Keratinocyte (primary cell): ENCODE results near the gene ATAD1. TPM values are rescaled to one million over a fixed set of nuclear protein-coding genes. Genes with fewer than 3 reads are reported as not detected.

Experiments used
- DNase-seq: peaks from one replicate; pipeline ENCODE4 v3.0.0-alpha.2; 2011; ENCODE audit warnings: low read depth, missing footprints, low spot score
- FAIRE-seq: peaks from 2 replicates; lab custom pipeline; 2011; peaks lifted over from hg19 to GRCh38; lab: Jason Lieb, UNC
- H2AFZ ChIP-seq: 2 replicates; pipeline ENCODE4 v1.6.0; 2012; ENCODE audit warnings: low read length, control low read depth, inconsistent platforms; ENCODE audit not compliant: control insufficient read depth
- H3K27ac ChIP-seq: 2 replicates; pipeline ENCODE4 v1.5.1; 2011; ENCODE audit warnings: low read length; ENCODE audit not compliant: control insufficient read depth, insufficient read depth
- H3K27me3 ChIP-seq: 3 replicates; pipeline ENCODE4 v1.6.0; 2011; ENCODE audit warnings: low read length; ENCODE audit not compliant: control insufficient read depth, insufficient read depth; ENCODE audit errors: extremely low read depth
- H3K36me3 ChIP-seq, 2 experiments: 2 replicates in 1 of 2; 3 replicates in 1 of 2; pipeline ENCODE4 v1.5.1; 2011; ENCODE audit warnings: low read length in 2 of 2, mild to moderate bottlenecking in 1 of 2; ENCODE audit not compliant: control insufficient read depth in 2 of 2, insufficient read depth in 2 of 2; ENCODE audit errors: extremely low read depth in 1 of 2
- H3K4me1 ChIP-seq: 3 replicates; pipeline ENCODE4 v1.5.1; 2011; ENCODE audit warnings: low read length; ENCODE audit not compliant: control insufficient read depth, insufficient read depth; ENCODE audit errors: extremely low read depth
- H3K4me2 ChIP-seq: 3 replicates; pipeline ENCODE4 v1.6.0; 2011; ENCODE audit warnings: low read depth, low read length; ENCODE audit not compliant: control insufficient read depth, insufficient read depth; ENCODE audit errors: extremely low read depth
- H3K4me3 ChIP-seq, 3 experiments: fragments of 200-600 bp in 1 of 3; sonication (generic) in 1 of 3; 2 replicates in 2 of 3; 3 replicates in 1 of 3; pipeline ENCODE4 v1.5.1; 2011 to 2016; ENCODE audit warnings: low read length in 3 of 3, mild to moderate bottlenecking in 3 of 3, control low read depth in 2 of 3, inconsistent platforms in 1 of 3, low read depth in 1 of 3, mixed read lengths in 1 of 3, mixed run types in 1 of 3, moderate library complexity in 1 of 3; ENCODE audit not compliant: control insufficient read depth in 2 of 3, insufficient read depth in 2 of 3; ENCODE audit errors: extremely low read depth in 1 of 3
- H3K79me2 ChIP-seq: 2 replicates; pipeline ENCODE4 v1.6.0; 2012; ENCODE audit warnings: low read length; ENCODE audit not compliant: control insufficient read depth, insufficient read depth
- H3K9ac ChIP-seq: 3 replicates; pipeline ENCODE4 v1.6.0; 2011; ENCODE audit warnings: low read length; ENCODE audit not compliant: control insufficient read depth, insufficient read depth; ENCODE audit errors: extremely low read depth
- H3K9me1 ChIP-seq: 3 replicates; pipeline ENCODE4 v1.6.0; 2011; ENCODE audit warnings: low read length; ENCODE audit not compliant: control insufficient read depth, insufficient read depth; ENCODE audit errors: extremely low read depth
- H3K9me3 ChIP-seq: 2 replicates; pipeline ENCODE4 v1.5.1; 2012; ENCODE audit warnings: low read depth, low read length; ENCODE audit not compliant: control insufficient read depth
- H4K20me1 ChIP-seq: 3 replicates; pipeline ENCODE4 v1.6.0; 2011; ENCODE audit warnings: low read length; ENCODE audit not compliant: control insufficient read depth, insufficient read depth; ENCODE audit errors: extremely low read depth
- EZH2 ChIP-seq: IDR thresholded peaks from one replicate; pipeline ENCODE4 v1.6.1; 2012; ENCODE audit warnings: inconsistent platforms, mild to moderate bottlenecking, low read length, moderate library complexity
- dilution Hi-C: fragments of 300-500 bp; cut with MboI; formaldehyde crosslinking; loops from one replicate; pipeline ENCODE4 v1.7.0; 2020; ENCODE audit warnings: low sequenced_read_pairs; ENCODE audit not compliant: extremely low pct_ligation_motif_present
- polyA plus RNA-seq, 5 experiments: library from polyadenylated mRNA; depleted of rRNA in 3 of 5; stranded (reverse) in 3 of 5; stranded (forward) in 1 of 5; unstranded in 1 of 5; fragments of >200 nt; gene quantifications; 1 replicate in 1 of 5; 2 replicates in 3 of 5; 3 replicates in 1 of 5; pipeline versions ENCODE4 v1.2.1 to v1.2.3, GENCODE V29; 2011 to 2012; ENCODE audit warnings: missing spikeins in 2 of 5, low read depth in 1 of 5, low replicate concordance in 1 of 5
- TF ChIP-seq, protein P1 (sequence below), 3 experiments: IDR thresholded peaks in 1 of 3; conservative IDR thresholded peaks in 1 of 3; optimal IDR thresholded peaks in 1 of 3; 2 replicates in 2 of 3; 3 replicates in 1 of 3; pipeline versions ENCODE3 to v1.5.1; 2011; ENCODE audit warnings: low read length in 3 of 3, mild to moderate bottlenecking in 3 of 3, moderate library complexity in 2 of 3, control low read depth in 1 of 3, inconsistent platforms in 1 of 3; ENCODE audit not compliant: insufficient read depth in 2 of 3; ENCODE audit errors: extremely low read depth in 1 of 3

The ATAD1 gene
- polyA plus RNA-seq, 1 donor (not counting 4 experiments of a cell fraction or from before 2014, with no cell fraction given), result 51.0 TPM

DNA sequence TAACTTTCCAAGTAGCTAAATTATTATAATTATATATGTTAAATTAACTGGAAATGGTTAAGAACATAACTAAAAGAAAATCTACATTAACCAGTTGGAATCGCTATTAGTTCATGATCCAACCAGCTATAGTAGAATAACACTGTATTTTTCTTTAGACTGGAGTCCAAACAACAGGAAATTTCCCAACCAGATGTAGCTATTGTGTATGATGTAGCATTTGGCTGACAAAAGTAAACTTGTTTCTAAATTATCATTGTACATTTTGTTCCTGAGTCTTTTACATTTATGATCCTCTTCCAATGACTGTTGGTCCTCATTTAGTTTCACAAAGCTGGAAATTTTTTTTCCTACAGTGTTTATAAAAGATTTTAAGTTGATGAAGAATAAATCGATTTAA is 96.2 kb downstream of the ATAD1 start:
- no peaks in the 10 kb centered on the region for H3K79me2 ChIP-seq
- no peak overlapping the region for H3K9ac ChIP-seq
- FAIRE-seq (no peak), DNase-seq (no peak)
- H3K27ac ChIP-seq, result no peak overlapping the region
- no peak overlapping the region for H3K4me2 ChIP-seq
- dilution Hi-C loops, result no loop called here
- no peaks in the 10 kb centered on the region for H3K9me3 ChIP-seq
- no peaks in the 10 kb centered on the region for H4K20me1 ChIP-seq
- no peak overlapping the region for H2AFZ ChIP-seq
- no peaks in the 10 kb centered on the region for H3K9me1 ChIP-seq
- H3K36me3 ChIP-seq, result no peaks in the 10 kb centered on the region
- no peaks in the 10 kb centered on the region for H3K4me1 ChIP-seq
- TF ChIP-seq, protein P1, sequence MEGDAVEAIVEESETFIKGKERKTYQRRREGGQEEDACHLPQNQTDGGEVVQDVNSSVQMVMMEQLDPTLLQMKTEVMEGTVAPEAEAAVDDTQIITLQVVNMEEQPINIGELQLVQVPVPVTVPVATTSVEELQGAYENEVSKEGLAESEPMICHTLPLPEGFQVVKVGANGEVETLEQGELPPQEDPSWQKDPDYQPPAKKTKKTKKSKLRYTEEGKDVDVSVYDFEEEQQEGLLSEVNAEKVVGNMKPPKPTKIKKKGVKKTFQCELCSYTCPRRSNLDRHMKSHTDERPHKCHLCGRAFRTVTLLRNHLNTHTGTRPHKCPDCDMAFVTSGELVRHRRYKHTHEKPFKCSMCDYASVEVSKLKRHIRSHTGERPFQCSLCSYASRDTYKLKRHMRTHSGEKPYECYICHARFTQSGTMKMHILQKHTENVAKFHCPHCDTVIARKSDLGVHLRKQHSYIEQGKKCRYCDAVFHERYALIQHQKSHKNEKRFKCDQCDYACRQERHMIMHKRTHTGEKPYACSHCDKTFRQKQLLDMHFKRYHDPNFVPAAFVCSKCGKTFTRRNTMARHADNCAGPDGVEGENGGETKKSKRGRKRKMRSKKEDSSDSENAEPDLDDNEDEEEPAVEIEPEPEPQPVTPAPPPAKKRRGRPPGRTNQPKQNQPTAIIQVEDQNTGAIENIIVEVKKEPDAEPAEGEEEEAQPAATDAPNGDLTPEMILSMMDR (optimal IDR thresholded peaks at IDR 0.05 in 1 of 3, IDR thresholded peaks at IDR 0.05 in 1 of 3, conservative IDR thresholded peaks at IDR 0.05 in 1 of 3; ENCODE audit: extremely low read depth in 1 of 3, insufficient read depth in 2 of 3, low read length in 3 of 3), result no peak
- no peak for TF ChIP-seq EZH2
- no peaks in the 10 kb centered on the region for H3K27me3 ChIP-seq
- no peak overlapping the region for H3K4me3 ChIP-seq

DNA sequence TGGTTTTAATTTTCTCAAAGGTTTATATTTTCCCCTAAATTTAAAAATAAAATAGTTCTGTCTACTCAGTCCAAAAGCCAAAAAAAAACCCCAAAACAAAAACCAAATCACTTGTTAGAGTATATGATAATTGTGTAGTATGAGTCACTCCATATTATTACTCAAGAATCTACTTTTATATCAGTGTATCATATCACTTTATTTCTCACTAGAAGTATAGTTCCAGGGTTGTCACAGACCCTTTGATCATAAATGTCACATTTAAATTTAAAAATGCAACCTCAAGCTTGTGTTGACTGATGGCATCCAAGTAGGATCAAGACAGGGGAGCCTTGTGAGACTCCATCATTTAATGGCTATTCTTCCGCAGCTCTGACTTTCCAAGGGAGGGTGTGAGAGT is 97.4 kb downstream of the ATAD1 start:
- FAIRE-seq (no peak), DNase-seq (no peak)
- Histone ChIP-seq H3K36me3 (no peaks in the 10 kb centered on the region), H3K27ac (no peak overlapping the region), H4K20me1 (no peaks in the 10 kb centered on the region), H3K79me2 (no peaks in the 10 kb centered on the region), H3K9ac (no peak overlapping the region), H3K27me3 (no peaks in the 10 kb centered on the region), H3K4me2 (no peak overlapping the region), H2AFZ (no peak overlapping the region), H3K4me1 (no peaks in the 10 kb centered on the region), H3K4me3 (no peak overlapping the region), H3K9me3 (no peaks in the 10 kb centered on the region), H3K9me1 (no peaks in the 10 kb centered on the region)
- TF ChIP-seq, protein P1 (optimal IDR thresholded peaks at IDR 0.05 in 1 of 3, IDR thresholded peaks at IDR 0.05 in 1 of 3, conservative IDR thresholded peaks at IDR 0.05 in 1 of 3; ENCODE audit: extremely low read depth in 1 of 3, insufficient read depth in 2 of 3, low read length in 3 of 3), result no peak
- TF ChIP-seq EZH2, result no peak
- dilution Hi-C loops, result no loop called here
